Smooth muscle cell (in vitro differentiated cells): ENCODE measurements around the gene PRR29. TPM values are rescaled to one million over a fixed set of nuclear protein-coding genes. Genes with fewer than 3 reads are reported as not detected.

Experiments
- DNase-seq: peaks from one replicate; lab custom pipeline; 2025; ENCODE audit not compliant: unreplicated experiment; lab: John Stamatoyannopoulos, UW
- H2AFZ ChIP-seq: fragments of 200-600 bp; sonication (generic); 2 replicates; pipeline ENCODE4 v1.6.0; 2016; ENCODE audit warnings: antibody characterized with exemption, low read depth, mild to moderate bottlenecking
- H3F3A ChIP-seq: fragments of 200-600 bp; sonication (generic); 2 replicates; pipeline ENCODE4 v1.6.0; 2017; ENCODE audit warnings: antibody characterized with exemption, low read depth
- H3K27ac ChIP-seq: fragments of 200-600 bp; sonication (generic); 2 replicates; pipeline ENCODE4 v1.5.1; 2016; ENCODE audit warnings: low read depth, mild to moderate bottlenecking
- H3K27me3 ChIP-seq: fragments of 200-600 bp; sonication (generic); 2 replicates; pipeline ENCODE4 v1.6.1; 2016; ENCODE audit warnings: low read depth, mild to moderate bottlenecking
- H3K36me3 ChIP-seq: fragments of 200-600 bp; sonication (generic); 2 replicates; pipeline ENCODE4 v1.5.1; 2016; ENCODE audit warnings: low read depth
- H3K4me1 ChIP-seq: fragments of 200-600 bp; sonication (generic); 2 replicates; pipeline ENCODE4 v1.5.1; 2016; ENCODE audit warnings: low read depth
- H3K4me2 ChIP-seq: fragments of 200-600 bp; sonication (generic); 2 replicates; pipeline ENCODE4 v1.6.0; 2016; ENCODE audit warnings: mild to moderate bottlenecking
- H3K4me3 ChIP-seq: fragments of 200-600 bp; sonication (generic); 2 replicates; pipeline ENCODE4 v1.5.1; 2016; ENCODE audit warnings: mild to moderate bottlenecking
- H3K79me2 ChIP-seq: fragments of 200-600 bp; sonication (generic); 2 replicates; pipeline ENCODE4 v1.6.0; 2016; ENCODE audit warnings: low read depth, mild to moderate bottlenecking
- H3K9ac ChIP-seq: fragments of 200-600 bp; sonication (generic); 2 replicates; pipeline ENCODE4 v1.6.0; 2016; ENCODE audit warnings: low read depth
- H3K9me3 ChIP-seq: fragments of 200-600 bp; sonication (generic); replicated peaks from 2 replicates; pipeline ENCODE4 v1.5.1; 2016; ENCODE audit warnings: low read depth
- H4K20me1 ChIP-seq: fragments of 200-600 bp; sonication (generic); 2 replicates; pipeline ENCODE4 v1.6.0; 2016; ENCODE audit warnings: low read depth
- WGBS: methylation state at CpG from one replicate; pipeline ENCODE4 v1.1.7; 2016; ENCODE audit warnings: low lambda C conversion rate; 5-methylcytosine and 5-hydroxymethylcytosine counted together
- polyA plus RNA-seq: library from polyadenylated mRNA; unstranded; fragments of >200 nt; fragmentation: Nextera tagmentation; extraction: Ambion mirVana; gene quantifications from 2 replicates; pipeline ENCODE4 v1.2.1, GENCODE V29; 2016
- total RNA-seq: library from RNA; depleted of rRNA; stranded (reverse); fragments of >200 nt; gene quantifications from 2 replicates; pipeline ENCODE4 v1.2.3, GENCODE V29; 2014
- TF ChIP-seq, protein P1 (sequence below): fragments of 200-600 bp; sonication (generic); IDR thresholded peaks from 2 replicates; pipeline ENCODE4 v1.5.1; 2017; ENCODE audit warnings: borderline replicate concordance, mild to moderate bottlenecking, antibody characterized with exemption; ENCODE audit not compliant: insufficient read depth, poor library complexity, severe bottlenecking

Gene PRR29
- total and polyA plus RNA-seq, 2 experiments from 2014 or later: 0.58 TPM; not detected in 1

GRCh38 chr17:64038331-64039105 lies 40.4 kb downstream of the PRR29 start:
- no peaks in the 10 kb centered on the region for H3K4me1 ChIP-seq
- no peak overlapping the region for H3K9ac ChIP-seq
- H3K36me3 ChIP-seq: no peaks in the 10 kb centered on the region
- no peak overlapping the region for H3K4me3 ChIP-seq
- H3K27me3 ChIP-seq: no peaks in the 10 kb centered on the region
- DNase-seq: no peak
- TF ChIP-seq, protein P1, sequence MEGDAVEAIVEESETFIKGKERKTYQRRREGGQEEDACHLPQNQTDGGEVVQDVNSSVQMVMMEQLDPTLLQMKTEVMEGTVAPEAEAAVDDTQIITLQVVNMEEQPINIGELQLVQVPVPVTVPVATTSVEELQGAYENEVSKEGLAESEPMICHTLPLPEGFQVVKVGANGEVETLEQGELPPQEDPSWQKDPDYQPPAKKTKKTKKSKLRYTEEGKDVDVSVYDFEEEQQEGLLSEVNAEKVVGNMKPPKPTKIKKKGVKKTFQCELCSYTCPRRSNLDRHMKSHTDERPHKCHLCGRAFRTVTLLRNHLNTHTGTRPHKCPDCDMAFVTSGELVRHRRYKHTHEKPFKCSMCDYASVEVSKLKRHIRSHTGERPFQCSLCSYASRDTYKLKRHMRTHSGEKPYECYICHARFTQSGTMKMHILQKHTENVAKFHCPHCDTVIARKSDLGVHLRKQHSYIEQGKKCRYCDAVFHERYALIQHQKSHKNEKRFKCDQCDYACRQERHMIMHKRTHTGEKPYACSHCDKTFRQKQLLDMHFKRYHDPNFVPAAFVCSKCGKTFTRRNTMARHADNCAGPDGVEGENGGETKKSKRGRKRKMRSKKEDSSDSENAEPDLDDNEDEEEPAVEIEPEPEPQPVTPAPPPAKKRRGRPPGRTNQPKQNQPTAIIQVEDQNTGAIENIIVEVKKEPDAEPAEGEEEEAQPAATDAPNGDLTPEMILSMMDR: no peak
- WGBS: 89% methylated on average over 16 of the region's 16 CpGs
- H2AFZ ChIP-seq: no peak overlapping the region
- H3K27ac ChIP-seq: no peak overlapping the region
- no peak overlapping the region for H3K4me2 ChIP-seq
- H4K20me1 ChIP-seq: no peaks in the 10 kb centered on the region
- H3F3A ChIP-seq: no peaks in the 10 kb centered on the region
- no peaks in the 10 kb centered on the region for H3K9me3 ChIP-seq
- no peaks in the 10 kb centered on the region for H3K79me2 ChIP-seq

DNA sequence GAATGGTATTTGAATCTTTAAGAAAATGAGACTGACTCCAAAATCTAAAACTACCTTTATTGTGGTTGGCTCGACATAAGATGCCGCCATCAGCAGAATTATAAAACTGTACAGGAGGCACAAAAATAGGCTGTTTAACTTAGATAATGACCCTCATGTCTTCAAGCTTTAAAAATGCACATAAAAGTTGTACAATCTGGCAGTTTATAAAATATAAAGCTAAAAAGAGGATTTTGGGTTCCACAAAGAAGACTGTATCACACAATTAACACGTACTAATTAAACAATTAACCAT lies 40.9 kb downstream of the PRR29 start:
- Histone ChIP-seq H3K79me2 (no peaks in the 10 kb centered on the region), H3K4me2 (no peak overlapping the region), H3K9me3 (no peaks in the 10 kb centered on the region), H3K4me3 (no peak overlapping the region), H3K36me3 (no peaks in the 10 kb centered on the region), H3K27me3 (no peaks in the 10 kb centered on the region), H3F3A (no peaks in the 10 kb centered on the region), H2AFZ (no peak overlapping the region), H3K4me1 (no peaks in the 10 kb centered on the region), H4K20me1 (no peaks in the 10 kb centered on the region), H3K27ac (no peak overlapping the region), H3K9ac (no peak overlapping the region)
- TF ChIP-seq, protein P1: no peak
- 88% methylated on average over 3 of the region's 3 CpGs for WGBS
- DNase-seq: no peak

DNA sequence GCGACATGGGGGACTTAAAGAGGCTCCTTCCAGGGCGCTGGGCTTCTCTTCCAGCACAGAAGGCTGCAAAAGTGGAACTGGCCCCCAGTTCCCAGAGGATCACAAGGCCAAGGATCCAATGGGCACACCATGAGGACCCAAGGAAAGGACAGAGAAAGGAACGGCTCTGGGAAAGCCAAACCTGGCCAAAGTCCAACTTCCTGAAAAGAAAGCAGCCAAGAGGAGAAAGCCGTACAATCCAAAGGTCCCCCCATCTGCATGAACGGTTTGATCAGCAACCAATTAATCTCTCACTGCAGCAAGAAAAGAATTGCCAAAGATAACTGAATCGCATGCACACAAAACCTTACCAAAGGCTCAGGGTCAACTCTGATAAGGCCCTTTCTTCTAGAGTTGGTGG lies 42.1 kb downstream of the PRR29 start:
- TF ChIP-seq, protein P1: no peak
- 94% methylated on average over 6 of the region's 6 CpGs for WGBS
- no peak for DNase-seq
- Histone ChIP-seq H3F3A (no peaks in the 10 kb centered on the region), H4K20me1 (no peaks in the 10 kb centered on the region), H3K36me3 (peaks cover under 1% of the 10 kb centered on the region), H3K4me1 (no peaks in the 10 kb centered on the region), H3K27me3 (no peaks in the 10 kb centered on the region), H3K79me2 (no peaks in the 10 kb centered on the region), H3K4me3 (no peak overlapping the region), H3K9me3 (no peaks in the 10 kb centered on the region), H3K9ac (no peak overlapping the region), H2AFZ (no peak overlapping the region), H3K27ac (no peak overlapping the region), H3K4me2 (no peak overlapping the region)

DNA sequence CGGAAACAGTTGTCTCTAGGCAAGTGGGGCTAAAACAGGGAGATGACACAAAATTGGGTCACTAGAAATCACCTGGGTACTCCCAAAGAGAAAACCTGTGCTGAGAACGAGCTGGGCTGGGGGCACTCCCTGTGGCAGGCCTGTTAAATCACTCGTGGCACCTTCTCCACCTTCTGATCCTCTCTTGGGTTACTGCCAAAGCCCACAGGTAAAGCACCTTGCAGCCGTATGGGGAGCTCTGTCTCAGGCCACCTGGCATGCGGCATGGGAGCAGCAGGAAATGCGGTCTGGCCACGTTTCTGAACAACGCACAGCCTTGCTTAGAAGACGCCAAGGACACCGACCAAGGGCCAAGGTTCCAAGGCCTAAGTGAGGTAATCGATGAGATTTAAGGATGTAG lies 43.8 kb downstream of the PRR29 start:
- WGBS: 76% methylated on average over 11 of the region's 11 CpGs
- Histone ChIP-seq H3F3A (no peaks in the 10 kb centered on the region), H3K27me3 (no peaks in the 10 kb centered on the region), H3K27ac (no peak overlapping the region), H3K9ac (no peak overlapping the region), H4K20me1 (no peaks in the 10 kb centered on the region), H3K4me1 (no peaks in the 10 kb centered on the region), H3K4me2 (no peak overlapping the region), H3K36me3 (peaks cover 13% of the 10 kb centered on the region), H3K4me3 (no peak overlapping the region), H2AFZ (no peak overlapping the region), H3K79me2 (no peaks in the 10 kb centered on the region), H3K9me3 (no peaks in the 10 kb centered on the region)
- no peak for DNase-seq
- TF ChIP-seq, protein P1: no peak
